ENCODE data around the gene PARD3.
"Not testable (repeated sequence)": the region's sequence is repeated elsewhere in the genome, so short reads cannot be mapped to it uniquely, and the experiment has no call there.

Gene PARD3

GRCh38 chr10:34742456-34742855 is 72.6 kb downstream of the PARD3 start:
- no peak for DNase-seq (ENCODE audit: low read depth in 3 of 3)

GRCh38 chr10:34741087-34741486 is 74.0 kb downstream of the PARD3 start:
- not testable (repeated sequence) for DNase-seq (ENCODE audit: low read depth in 3 of 3)

- no peak for DNase-seq (ENCODE audit: low read depth in 3 of 3)
These were observed 74.8 kb downstream of the PARD3 start for GRCh38 chr10:34740321-34740720.

GRCh38 chr10:34739915-34740314 is 75.2 kb downstream of the PARD3 start:
- no peak for DNase-seq (ENCODE audit: low read depth in 3 of 3)

- DNase-seq (ENCODE audit: low read depth in 3 of 3) = no peak
These were observed 77.3 kb downstream of the PARD3 start for GRCh38 chr10:34737772-34738169.

- no peak for DNase-seq (ENCODE audit: low read depth in 3 of 3)
These were observed 77.9 kb downstream of the PARD3 start for GRCh38 chr10:34736976-34737771.

- DNase-seq (ENCODE audit: low read depth in 3 of 3) = no peak
These were observed 80.2 kb downstream of the PARD3 start for GRCh38 chr10:34734918-34735317.

- no peak for DNase-seq (ENCODE audit: low read depth in 3 of 3)
These were observed 82.2 kb downstream of the PARD3 start for GRCh38 chr10:34732926-34733325.

- no peak for DNase-seq (ENCODE audit: low read depth in 3 of 3)
These were observed 83.0 kb downstream of the PARD3 start for GRCh38 chr10:34731885-34732701.

GRCh38 chr10:34731213-34731612 is 83.9 kb downstream of the PARD3 start:
- no peak for DNase-seq (ENCODE audit: low read depth in 3 of 3)

- DNase-seq (ENCODE audit: low read depth in 3 of 3) = no peak
These were observed 84.4 kb downstream of the PARD3 start for GRCh38 chr10:34730726-34731125.

GRCh38 chr10:34729619-34730018 is 85.5 kb downstream of the PARD3 start:
- no peak for DNase-seq (ENCODE audit: low read depth in 3 of 3)

- no peak for DNase-seq (ENCODE audit: low read depth in 3 of 3)
These were observed 86.7 kb downstream of the PARD3 start for GRCh38 chr10:34728361-34728760.

GRCh38 chr10:34727595-34728033 is 87.5 kb downstream of the PARD3 start:
- no peak for DNase-seq (ENCODE audit: low read depth in 3 of 3)

- no peak for DNase-seq (ENCODE audit: low read depth in 3 of 3)
These were observed 88.2 kb downstream of the PARD3 start for GRCh38 chr10:34726862-34727261.

- DNase-seq (ENCODE audit: low read depth in 3 of 3) = no peak
These were observed 91.3 kb downstream of the PARD3 start for GRCh38 chr10:34723750-34724149.

GRCh38 chr10:34722404-34722803 is 92.7 kb downstream of the PARD3 start:
- DNase-seq (ENCODE audit: low read depth in 3 of 3) = no peak

GRCh38 chr10:34721208-34721840 is 93.8 kb downstream of the PARD3 start:
- DNase-seq (ENCODE audit: low read depth in 3 of 3) = no peak

- no peak for DNase-seq (ENCODE audit: low read depth in 3 of 3)
These were observed 95.3 kb downstream of the PARD3 start for GRCh38 chr10:34719746-34720145.

GRCh38 chr10:34719328-34719727 is 95.8 kb downstream of the PARD3 start:
- no peak for DNase-seq (ENCODE audit: low read depth in 3 of 3)

- DNase-seq (ENCODE audit: low read depth in 3 of 3) = no peak
These were observed 97.7 kb downstream of the PARD3 start for GRCh38 chr10:34717429-34717828.

- no peak for DNase-seq (ENCODE audit: low read depth in 3 of 3)
These were observed 98.1 kb downstream of the PARD3 start for GRCh38 chr10:34716958-34717357.

Measured in stimulated activated CD4-positive, alpha-beta T cell treated with anti-CD3 and anti-CD28 coated beads, TNF-alpha, amount 100 ng/mL, for 4 hours (primary cell).